Measurements from ENCODE around the gene CCDC183.
"Not testable (repeated sequence)": the region's sequence is repeated elsewhere in the genome, so short reads cannot be mapped to it uniquely, and the experiment has no call there.

Gene CCDC183

DNA sequence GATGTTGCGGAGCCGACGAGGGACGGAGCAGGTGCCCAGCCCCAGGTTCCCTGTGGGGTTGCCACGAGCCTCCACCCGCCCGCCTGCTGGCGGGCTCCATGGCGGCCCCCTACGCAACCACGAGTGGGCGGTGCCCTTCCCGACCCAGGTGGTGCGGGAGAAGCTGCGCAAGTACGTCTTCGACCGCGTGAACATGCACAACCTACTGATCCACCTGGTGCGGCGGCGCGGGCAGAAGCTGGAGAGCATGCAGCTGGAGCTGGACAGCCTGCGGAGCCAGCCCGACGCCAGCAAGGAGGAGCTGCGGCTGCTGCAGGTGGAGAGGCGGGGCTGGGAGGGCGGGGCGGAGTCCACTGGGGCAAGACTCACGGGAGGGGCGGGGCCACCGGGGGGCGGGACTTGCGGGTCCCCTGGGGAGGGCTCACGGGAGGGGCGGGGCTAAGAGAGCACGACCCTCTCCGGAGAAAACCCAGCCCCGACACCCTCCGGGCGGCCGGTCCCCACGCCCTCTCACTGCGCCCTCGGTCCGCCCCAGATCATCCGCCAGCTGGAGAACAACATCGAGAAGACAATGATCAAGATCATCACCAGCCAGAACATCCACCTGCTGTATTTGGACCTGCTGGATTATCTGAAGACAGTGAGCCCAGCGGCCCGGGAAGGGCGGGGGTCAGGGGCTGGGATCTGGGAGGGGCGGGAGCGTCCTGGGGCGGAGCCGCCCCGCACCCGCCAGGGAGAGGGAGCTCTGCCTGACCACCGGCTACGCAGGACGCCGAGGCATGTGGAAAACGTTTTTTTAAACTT is 3.9 kb downstream of the CCDC183 start:
- DNase-seq (ENCODE audit: low spot score): peak; percentile 87

- no peak for DNase-seq (ENCODE audit: low spot score)
Observed at GRCh38 chr9:136802321-136802720, 6.2 kb downstream of the CCDC183 start.

- DNase-seq (ENCODE audit: low spot score): not testable (repeated sequence)
Observed at GRCh38 chr9:136803009-136803550, 6.9 kb downstream of the CCDC183 start.

DNA sequence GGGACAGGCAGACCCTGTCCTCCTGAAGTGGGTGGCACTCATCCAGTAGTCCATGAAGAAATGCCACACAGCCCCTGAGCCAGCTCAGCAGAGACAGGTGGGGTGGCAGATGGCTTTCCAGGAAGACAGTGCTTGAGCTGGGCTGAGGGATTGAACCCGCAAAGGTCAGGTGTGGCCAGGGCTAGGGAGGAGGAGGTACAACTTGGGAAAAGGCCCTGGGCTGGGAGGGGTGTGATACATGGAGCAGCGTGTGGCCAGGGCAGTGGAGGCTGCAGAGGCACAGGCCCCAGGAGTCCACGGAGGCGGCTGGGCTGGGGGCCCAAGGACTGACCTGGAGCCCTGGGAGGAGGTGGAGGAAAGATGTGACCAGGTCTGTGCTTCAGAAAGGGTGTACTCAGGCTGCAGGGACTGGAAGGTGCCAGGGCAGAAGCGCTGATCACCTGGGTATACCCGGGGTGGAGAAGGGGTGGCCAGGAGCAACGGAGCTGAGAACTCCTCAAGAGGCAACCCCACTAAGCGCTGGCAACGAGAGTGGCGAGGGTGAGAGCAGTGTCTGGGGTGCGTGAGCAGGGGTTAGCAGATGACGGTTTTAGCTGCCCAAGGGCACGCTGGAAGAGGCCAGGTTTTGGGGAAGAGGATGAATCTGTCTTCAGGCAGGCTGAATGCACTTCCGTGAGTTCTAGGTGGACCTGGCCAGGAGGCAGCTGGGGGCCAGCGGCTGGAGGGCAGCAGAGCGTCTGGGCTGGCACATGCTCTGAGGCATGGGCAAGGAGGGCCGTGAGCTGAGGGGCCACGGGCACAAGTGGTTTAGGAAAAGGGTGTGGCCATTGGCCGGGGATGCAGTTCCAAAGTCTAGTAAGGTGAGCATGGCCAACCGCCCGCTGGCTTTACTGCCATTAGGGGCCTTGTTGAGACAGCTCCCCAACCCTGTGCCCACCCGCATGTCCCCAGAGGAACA is 7.7 kb downstream of the CCDC183 start:
- no peak for DNase-seq (ENCODE audit: low spot score)

DNA sequence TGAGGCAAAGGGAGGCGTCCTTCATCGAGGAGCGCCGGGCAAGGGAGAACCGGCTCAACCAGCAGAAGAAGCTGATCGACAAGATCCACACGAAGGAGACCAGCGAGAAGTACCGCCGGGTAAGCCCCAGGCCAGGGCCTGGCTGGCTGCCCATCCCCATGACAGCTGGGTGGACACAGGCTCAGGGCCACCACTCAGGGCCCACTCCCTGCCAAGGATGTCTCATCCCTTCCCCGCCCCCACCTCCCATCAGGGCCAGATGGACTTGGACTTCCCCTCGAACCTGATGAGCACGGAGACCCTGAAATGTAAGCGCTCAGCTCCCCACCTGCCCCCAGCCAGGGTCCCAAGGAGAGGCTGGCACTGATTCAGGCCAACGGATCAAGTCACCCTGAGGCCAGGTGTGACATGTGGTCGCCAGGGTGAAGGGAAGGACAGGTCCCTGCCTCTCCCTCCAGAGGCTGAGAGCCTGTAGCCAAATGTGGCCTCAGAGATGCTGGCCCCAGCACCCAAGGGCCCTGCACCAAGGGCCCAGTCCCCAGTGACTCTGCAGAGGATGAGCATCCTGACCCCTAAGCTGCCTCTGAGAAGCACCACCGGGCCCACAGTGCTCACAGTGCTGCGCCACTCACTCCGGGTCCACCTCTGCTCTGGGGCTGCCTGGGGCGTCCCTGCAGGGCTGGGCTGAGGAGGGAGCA is 8.5 kb downstream of the CCDC183 start:
- DNase-seq (ENCODE audit: low spot score): no peak

- no peak for DNase-seq (ENCODE audit: low spot score)
Observed at GRCh38 chr9:136805207-136805740, 9.1 kb downstream of the CCDC183 start.

GRCh38 chr9:136806067-136806466 is 9.9 kb downstream of the CCDC183 start:
- no peak for DNase-seq (ENCODE audit: low spot score)

DNA sequence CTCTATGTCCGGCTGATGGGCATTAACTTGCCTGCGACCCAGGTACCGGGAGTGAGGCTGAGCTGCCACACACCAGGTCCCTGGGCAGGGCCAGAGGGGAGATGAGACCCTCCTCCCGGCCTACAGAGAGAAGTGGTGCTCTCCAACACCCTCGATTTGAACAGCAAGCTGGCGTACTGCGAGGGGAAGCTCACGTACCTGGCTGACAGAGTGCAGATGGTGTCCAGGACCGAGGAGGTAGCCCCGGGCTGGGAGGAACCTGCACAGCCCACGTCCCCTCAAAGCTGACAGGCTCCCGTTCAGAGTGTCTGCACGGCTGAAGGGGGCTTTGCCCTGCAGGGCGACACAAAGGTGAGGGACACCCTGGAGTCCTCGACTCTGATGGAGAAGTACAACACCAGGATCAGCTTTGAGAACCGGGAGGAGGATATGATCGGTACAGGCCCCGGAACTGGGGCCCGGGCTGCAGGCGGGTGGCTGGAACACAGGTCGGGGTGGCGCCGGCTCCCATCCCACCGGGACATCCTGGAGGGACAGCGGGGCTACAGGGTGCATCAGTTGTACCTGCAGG is 10.6 kb downstream of the CCDC183 start:
- DNase-seq (ENCODE audit: low spot score): no peak

DNA sequence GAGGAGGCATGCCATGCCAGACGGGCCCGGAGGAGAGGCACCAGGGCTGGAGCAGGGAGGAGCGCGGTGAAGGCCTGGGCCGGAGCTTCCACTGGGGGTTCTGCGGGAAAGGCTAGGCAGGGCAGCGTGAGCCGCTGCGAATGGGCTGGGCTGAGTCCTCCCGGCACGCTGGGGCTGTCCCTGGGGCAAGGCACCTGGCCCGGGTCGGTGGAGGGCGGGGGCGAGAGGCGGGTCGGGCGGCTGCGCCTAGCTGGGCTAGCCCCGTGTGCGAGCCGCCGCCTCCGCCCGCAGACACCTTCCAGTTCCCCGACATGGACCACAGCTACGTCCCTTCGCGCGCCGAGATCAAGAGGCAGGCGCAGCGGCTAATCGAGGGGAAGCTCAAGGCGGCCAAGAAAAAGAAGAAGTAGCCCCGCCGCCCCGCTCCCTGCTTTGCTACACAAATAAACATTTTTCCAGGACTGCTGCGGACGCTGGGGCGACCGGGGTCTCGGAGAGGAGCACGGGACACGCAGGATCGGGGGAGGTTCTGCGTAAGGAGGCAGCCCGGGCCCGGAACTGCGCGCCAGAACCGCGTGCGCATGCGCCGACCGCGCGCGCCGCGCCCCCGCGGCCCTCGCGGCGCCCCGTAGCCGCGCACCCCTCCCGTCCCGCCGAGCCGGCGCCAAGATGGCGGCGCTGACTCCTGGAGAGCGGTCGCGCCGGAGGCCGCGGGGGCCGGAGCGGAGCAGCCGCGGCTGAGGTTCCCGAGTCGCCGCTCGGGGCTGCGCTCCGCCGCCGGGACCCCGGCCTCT is 11.3 kb downstream of the CCDC183 start, which contains the start of gene RABL6:
Gene RABL6 (plus strand): TSS at position 668 of the 794 bp plus-strand sequence. CDS start 249 bp downstream, outside the sequence.
- peak; percentile 79 for DNase-seq (ENCODE audit: low spot score)

- peak; percentile 46 for DNase-seq (ENCODE audit: low spot score)
Observed at GRCh38 chr9:136808075-136808805, 12.1 kb downstream of the CCDC183 start.

- DNase-seq (ENCODE audit: low spot score): no peak
Observed at GRCh38 chr9:136808806-136809158, 12.6 kb downstream of the CCDC183 start.

- no peak for DNase-seq (ENCODE audit: low spot score)
Observed at GRCh38 chr9:136814725-136815421, 18.7 kb downstream of the CCDC183 start.

DNA sequence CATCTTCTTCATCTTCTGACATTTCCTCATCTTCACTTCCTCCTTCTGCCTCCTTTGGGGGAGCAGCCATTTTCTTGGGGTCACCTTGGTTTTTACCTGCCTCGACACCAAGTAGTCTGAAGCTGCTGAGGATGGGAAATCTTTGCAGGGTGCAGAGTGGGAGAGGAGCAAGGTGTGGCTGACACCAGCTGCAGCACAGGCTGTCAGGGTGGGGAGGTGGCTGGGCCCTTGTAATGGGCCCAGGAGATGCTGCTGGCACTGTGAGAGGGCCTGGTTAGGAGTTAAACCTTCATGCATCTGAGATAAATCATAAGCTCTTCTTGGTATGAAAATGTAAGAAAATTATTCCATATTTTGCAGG is 19.3 kb downstream of the CCDC183 start:
- DNase-seq (ENCODE audit: low spot score): no peak

- no peak for DNase-seq (ENCODE audit: low spot score)
Observed at GRCh38 chr9:136820971-136821825, 25.1 kb downstream of the CCDC183 start.

GRCh38 chr9:136821826-136822544 is 25.8 kb downstream of the CCDC183 start:
- no peak for DNase-seq (ENCODE audit: low spot score)

DNA sequence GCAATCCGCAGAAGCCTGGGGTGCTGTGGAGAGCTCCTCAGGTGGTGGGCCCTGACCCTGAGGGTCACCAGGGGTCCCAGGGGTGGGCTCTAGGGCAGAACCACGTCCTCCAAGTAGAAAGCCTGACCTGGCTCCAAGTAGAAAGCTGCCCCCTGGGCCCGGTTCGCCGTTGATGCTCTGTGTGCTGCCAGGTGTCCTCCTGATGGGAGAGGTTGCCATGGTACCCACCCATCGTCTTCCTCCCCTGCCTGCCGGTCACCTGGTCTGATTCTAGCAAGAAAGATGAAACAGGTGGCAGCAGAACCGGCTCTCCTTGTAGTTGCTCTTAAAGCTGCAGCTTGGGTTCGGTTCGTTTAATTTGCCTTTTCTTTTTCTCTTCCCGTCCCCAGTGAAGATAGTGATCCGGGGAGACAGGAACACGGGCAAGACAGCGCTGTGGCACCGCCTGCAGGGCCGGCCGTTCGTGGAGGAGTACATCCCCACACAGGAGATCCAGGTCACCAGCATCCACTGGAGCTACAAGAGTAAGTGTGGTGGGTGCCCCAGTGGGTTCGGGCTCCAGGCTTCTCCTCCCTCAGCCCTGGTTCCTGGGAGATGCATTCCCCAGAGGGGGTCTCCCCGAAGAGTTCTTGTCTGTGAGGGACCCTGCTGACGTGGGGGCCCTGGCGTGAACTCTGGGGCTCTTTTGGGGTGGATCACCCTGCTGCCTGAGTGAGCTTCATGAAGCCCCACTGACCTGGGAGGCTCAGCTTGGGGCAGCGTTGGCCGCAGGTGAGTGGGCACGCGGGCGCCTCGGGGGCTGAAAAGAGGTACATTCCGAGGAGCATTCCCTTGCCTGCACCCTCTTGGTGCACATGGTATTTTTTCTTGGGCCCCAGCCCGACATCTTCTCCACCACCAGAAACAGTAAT is 27.3 kb downstream of the CCDC183 start:
- no peak for DNase-seq (ENCODE audit: low spot score)

All from CD4-positive, alpha-beta T cell treated with Interleukin-15 for 4 hours (primary cell).